Mesendoderm (in vitro differentiated cells): ENCODE results near the gene TRIP6.

Experiments used
- DNase-seq: peaks from one replicate; pipeline ENCODE4 v3.0.0; 2013
- H2AK5ac ChIP-seq: 2 replicates; pipeline ENCODE4 v1.6.1; 2013; ENCODE audit warnings: low read length, inconsistent platforms
- H2BK120ac ChIP-seq: 2 replicates; pipeline ENCODE4 v1.6.1; 2013; ENCODE audit warnings: low read depth, mild to moderate bottlenecking, low read length, moderate library complexity, mixed read lengths
- H2BK15ac ChIP-seq: replicated peaks from 2 replicates; pipeline ENCODE4 v1.6.1; 2013; ENCODE audit warnings: low read depth, mild to moderate bottlenecking, moderate library complexity
- H2BK5ac ChIP-seq: 2 replicates; pipeline ENCODE4 v1.6.1; 2013; ENCODE audit warnings: low read length, inconsistent platforms
- H3K18ac ChIP-seq: 2 replicates; pipeline ENCODE4 v1.6.1; 2013; ENCODE audit warnings: mild to moderate bottlenecking, low read length, mixed read lengths
- H3K23ac ChIP-seq: one replicate; pipeline ENCODE4 v1.6.1; 2013; ENCODE audit warnings: low read length
- H3K27ac ChIP-seq: 2 replicates; pipeline ENCODE4 v1.5.1; 2013; ENCODE audit warnings: low read depth, mild to moderate bottlenecking, inconsistent platforms, low read length, moderate library complexity
- H3K27me3 ChIP-seq: 2 replicates; pipeline ENCODE4 v1.6.1; 2013; ENCODE audit warnings: low read length, control low read depth, mild to moderate bottlenecking, inconsistent platforms; ENCODE audit not compliant: insufficient read depth, poor library complexity
- H3K36me3 ChIP-seq: 2 replicates; pipeline ENCODE4 v1.6.1; 2013; ENCODE audit warnings: low read length, inconsistent platforms; ENCODE audit not compliant: control insufficient read depth, insufficient read depth
- H3K4ac ChIP-seq: one replicate; pipeline ENCODE4 v1.6.1; 2013; ENCODE audit warnings: low read depth, mild to moderate bottlenecking, low read length, moderate library complexity
- H3K4me1 ChIP-seq: 2 replicates; pipeline ENCODE4 v1.6.1; 2013; ENCODE audit warnings: low read depth, low read length, inconsistent platforms; ENCODE audit not compliant: control insufficient read depth
- H3K4me2 ChIP-seq: 2 replicates; pipeline ENCODE4 v1.6.1; 2013; ENCODE audit warnings: low read length
- H3K4me3 ChIP-seq: 2 replicates; pipeline ENCODE4 v1.5.1; 2013; ENCODE audit warnings: mild to moderate bottlenecking, low read length
- H3K56ac ChIP-seq: one replicate; pipeline ENCODE4 v1.6.1; 2013; ENCODE audit warnings: low read length
- H3K79me1 ChIP-seq: 2 replicates; pipeline ENCODE4 v1.6.1; 2013; ENCODE audit warnings: low read length, inconsistent platforms
- H3K79me2 ChIP-seq: 2 replicates; pipeline ENCODE4 v1.6.1; 2013; ENCODE audit warnings: mild to moderate bottlenecking, low read length; ENCODE audit not compliant: control insufficient read depth, insufficient read depth
- H3K9ac ChIP-seq: 2 replicates; pipeline ENCODE4 v1.6.1; 2013; ENCODE audit warnings: low read length, inconsistent platforms
- H4K5ac ChIP-seq: one replicate; pipeline ENCODE4 v1.6.1; 2013; ENCODE audit warnings: low read length
- H4K8ac ChIP-seq: one replicate; pipeline ENCODE4 v1.6.1; 2013; ENCODE audit warnings: low read depth, mild to moderate bottlenecking, control low read depth, low read length, moderate library complexity
- WGBS: extraction: QIAGEN DNeasy Blood & Tissue Kit; methylation state at CpG from one replicate; pipeline ENCODE4 v1.1.7; 2013; ENCODE audit warnings: low lambda C conversion rate, missing lambda C conversion rate; ENCODE audit not compliant: insufficient coverage; ENCODE audit errors: extremely low coverage; 5-methylcytosine and 5-hydroxymethylcytosine counted together

TRIP6 gene

GRCh38 chr7:100878685-100879084 lies 11.5 kb downstream of the TRIP6 start:
- H3K23ac ChIP-seq: no peak overlapping the region
- no peak overlapping the region for H3K4me3 ChIP-seq
- H3K36me3 ChIP-seq: peaks cover 21% of the 10 kb centered on the region
- WGBS: no CpG with 5 or more reads among the region's 6 CpGs
- no peak overlapping the region for H3K9ac ChIP-seq
- H3K79me2 ChIP-seq: peaks cover 62% of the 10 kb centered on the region
- H3K4me2 ChIP-seq: no peak overlapping the region
- no peak overlapping the region for H2BK5ac ChIP-seq
- H3K4ac ChIP-seq: no peak overlapping the region
- no peak overlapping the region for H2BK120ac ChIP-seq
- H3K56ac ChIP-seq: no peak overlapping the region
- DNase-seq: no peak
- H3K79me1 ChIP-seq: peaks cover 16% of the 10 kb centered on the region
- no peaks in the 10 kb centered on the region for H3K27me3 ChIP-seq
- no peak overlapping the region for H2BK15ac ChIP-seq
- no peak overlapping the region for H4K5ac ChIP-seq
- peaks cover 4% of the 10 kb centered on the region for H3K4me1 ChIP-seq
- no peak overlapping the region for H3K27ac ChIP-seq
- H4K8ac ChIP-seq: no peak overlapping the region
- H2AK5ac ChIP-seq: no peak overlapping the region
- H3K18ac ChIP-seq: no peak overlapping the region

- no peak overlapping the region for H3K4me3 ChIP-seq
- no peak overlapping the region for H3K9ac ChIP-seq
- no peak overlapping the region for H2BK5ac ChIP-seq
- WGBS: no CpG with 5 or more reads among the region's 11 CpGs
- peaks cover 27% of the 10 kb centered on the region for H3K36me3 ChIP-seq
- peaks cover 62% of the 10 kb centered on the region for H3K79me2 ChIP-seq
- no peak overlapping the region for H3K56ac ChIP-seq
- no peak overlapping the region for H3K4ac ChIP-seq
- H4K8ac ChIP-seq: no peak overlapping the region
- H3K4me1 ChIP-seq: peaks cover 4% of the 10 kb centered on the region
- no peak for DNase-seq
- no peak overlapping the region for H3K27ac ChIP-seq
- H3K18ac ChIP-seq: no peak overlapping the region
- no peak overlapping the region for H3K23ac ChIP-seq
- H3K79me1 ChIP-seq: peaks cover 17% of the 10 kb centered on the region
- no peaks in the 10 kb centered on the region for H3K27me3 ChIP-seq
- no peak overlapping the region for H3K4me2 ChIP-seq
- H2AK5ac ChIP-seq: no peak overlapping the region
- H2BK15ac ChIP-seq: no peak overlapping the region
- H4K5ac ChIP-seq: no peak overlapping the region
- H2BK120ac ChIP-seq: no peak overlapping the region
Measured at GRCh38 chr7:100879685-100880261, 12.6 kb downstream of the TRIP6 start.

GRCh38 chr7:100880645-100881044 lies 13.5 kb downstream of the TRIP6 start:
- H3K79me1 ChIP-seq: peaks cover 18% of the 10 kb centered on the region
- H2BK15ac ChIP-seq: no peak overlapping the region
- H3K18ac ChIP-seq: no peak overlapping the region
- H3K4ac ChIP-seq: no peak overlapping the region
- no peak overlapping the region for H3K27ac ChIP-seq
- H2BK120ac ChIP-seq: no peak overlapping the region
- no peak overlapping the region for H3K4me3 ChIP-seq
- H2AK5ac ChIP-seq: no peak overlapping the region
- H3K27me3 ChIP-seq: no peaks in the 10 kb centered on the region
- no peak for DNase-seq
- no peak overlapping the region for H4K8ac ChIP-seq
- no peak overlapping the region for H2BK5ac ChIP-seq
- WGBS: no CpG with 5 or more reads among the region's 7 CpGs
- H4K5ac ChIP-seq: no peak overlapping the region
- no peak overlapping the region for H3K4me2 ChIP-seq
- no peak overlapping the region for H3K9ac ChIP-seq
- H3K79me2 ChIP-seq: peaks cover 57% of the 10 kb centered on the region
- H3K4me1 ChIP-seq: peaks cover 4% of the 10 kb centered on the region
- H3K56ac ChIP-seq: no peak overlapping the region
- H3K23ac ChIP-seq: no peak overlapping the region
- peaks cover 35% of the 10 kb centered on the region for H3K36me3 ChIP-seq

- Histone ChIP-seq H3K4me3 (no peak overlapping the region), H3K18ac (no peak overlapping the region), H3K23ac (no peak overlapping the region), H2BK15ac (no peak overlapping the region), H3K4ac (no peak overlapping the region), H2BK120ac (no peak overlapping the region), H4K8ac (no peak overlapping the region), H2BK5ac (no peak overlapping the region), H3K27ac (no peak overlapping the region), H4K5ac (no peak overlapping the region), H3K79me2 (peaks cover 52% of the 10 kb centered on the region), H3K9ac (no peak overlapping the region), H3K36me3 (peaks cover 38% of the 10 kb centered on the region), H2AK5ac (no peak overlapping the region), H3K4me1 (peaks cover 4% of the 10 kb centered on the region), H3K4me2 (no peak overlapping the region), H3K56ac (no peak overlapping the region), H3K27me3 (no peaks in the 10 kb centered on the region), H3K79me1 (peaks cover 18% of the 10 kb centered on the region)
- no CpG with 5 or more reads among the region's 20 CpGs for WGBS
- no peak for DNase-seq
Measured at GRCh38 chr7:100881136-100881535, 13.9 kb downstream of the TRIP6 start.

- H2BK120ac ChIP-seq: no peak overlapping the region
- H3K4me2 ChIP-seq: no peak overlapping the region
- H4K8ac ChIP-seq: no peak overlapping the region
- no peak overlapping the region for H4K5ac ChIP-seq
- no peak overlapping the region for H3K4me3 ChIP-seq
- H2AK5ac ChIP-seq: no peak overlapping the region
- H3K36me3 ChIP-seq: peaks cover 39% of the 10 kb centered on the region
- H2BK5ac ChIP-seq: no peak overlapping the region
- no peak overlapping the region for H3K4ac ChIP-seq
- H3K27me3 ChIP-seq: no peaks in the 10 kb centered on the region
- peaks cover 18% of the 10 kb centered on the region for H3K79me1 ChIP-seq
- H3K23ac ChIP-seq: no peak overlapping the region
- no peak overlapping the region for H3K18ac ChIP-seq
- peaks cover 41% of the 10 kb centered on the region for H3K79me2 ChIP-seq
- no peak for DNase-seq
- no CpG with 5 or more reads among the region's 9 CpGs for WGBS
- no peak overlapping the region for H3K27ac ChIP-seq
- H2BK15ac ChIP-seq: no peak overlapping the region
- H3K4me1 ChIP-seq: no peaks in the 10 kb centered on the region
- no peak overlapping the region for H3K9ac ChIP-seq
- no peak overlapping the region for H3K56ac ChIP-seq
Measured at GRCh38 chr7:100882201-100882600, 15.0 kb downstream of the TRIP6 start.
